Stimulated activated naive B cell treated with anti-CD40 and anti-IgM and Interleukin-4, amounts not matched to agents 10 μg/mL and 1 μg/mL and 100 μg/mL, for 72 hours (primary cell): ENCODE data around the gene MTNR1B.
A peak's percentile ranks its signal among the peaks of the same experiment; 100 is the strongest.

ENCODE experiments used
- ATAC-seq, 2 donors: fragments of 150-1000 bp; cut with Tn5 transposase; replicated peaks; 2 replicates each; pipeline ENCODE4 v1.10.0; 2021; ENCODE audit warnings: moderate library complexity in 1 of 2
- DNase-seq: peaks from one replicate; pipeline ENCODE4 v3.0.0; 2021
- H3K27ac Mint-ChIP-seq: one replicate; pipeline ENCODE4 v1.8.0; 2022; ENCODE audit warnings: mild to moderate bottlenecking, mixed read lengths
- H3K27me3 Mint-ChIP-seq, 2 donors: one replicate each; pipeline ENCODE4 v1.8.0; 2022; ENCODE audit warnings: mixed read lengths in 2 of 2
- H3K36me3 Mint-ChIP-seq, 2 donors: one replicate each; pipeline ENCODE4 v1.8.0; 2022; ENCODE audit warnings: mixed read lengths in 2 of 2, mild to moderate bottlenecking in 1 of 2
- H3K4me1 Mint-ChIP-seq, 2 donors: one replicate each; pipeline ENCODE4 v1.8.0; 2022; ENCODE audit warnings: mixed read lengths in 2 of 2, mild to moderate bottlenecking in 1 of 2
- H3K4me3 Mint-ChIP-seq, 2 donors: one replicate each; pipeline ENCODE4 v1.8.0; 2022; ENCODE audit warnings: mild to moderate bottlenecking in 2 of 2, mixed read lengths in 2 of 2, moderate library complexity in 1 of 2
- H3K9me3 Mint-ChIP-seq, 2 donors: one replicate each; pipeline ENCODE4 v1.8.0; 2022; ENCODE audit warnings: mixed read lengths in 2 of 2, mild to moderate bottlenecking in 1 of 2

Gene MTNR1B

DNA sequence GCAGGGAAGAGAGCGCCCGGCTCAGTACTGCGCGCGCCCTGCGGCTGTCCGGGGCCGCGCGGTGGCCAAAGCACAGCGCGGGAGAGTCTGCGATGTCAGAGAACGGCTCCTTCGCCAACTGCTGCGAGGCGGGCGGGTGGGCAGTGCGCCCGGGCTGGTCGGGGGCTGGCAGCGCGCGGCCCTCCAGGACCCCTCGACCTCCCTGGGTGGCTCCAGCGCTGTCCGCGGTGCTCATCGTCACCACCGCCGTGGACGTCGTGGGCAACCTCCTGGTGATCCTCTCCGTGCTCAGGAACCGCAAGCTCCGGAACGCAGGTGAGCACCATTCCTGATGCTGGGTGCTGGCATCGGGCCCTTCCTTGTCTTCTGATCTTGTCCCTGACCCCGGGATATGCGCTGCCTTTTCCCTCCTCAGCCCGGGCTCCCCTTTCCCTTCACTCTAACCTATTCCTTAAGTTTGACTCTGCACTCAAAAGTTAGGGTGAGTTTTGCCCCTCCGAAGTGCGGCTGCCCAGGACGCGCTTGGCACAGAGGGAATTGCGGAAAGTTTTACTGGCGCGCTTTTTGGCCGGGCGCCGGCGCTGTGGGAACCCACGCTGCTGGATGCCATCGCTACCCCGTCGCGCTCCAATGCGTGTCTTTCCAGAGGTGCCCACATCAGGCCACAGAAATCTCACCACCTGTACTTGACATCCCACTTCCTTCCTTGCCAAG lies at the start of gene MTNR1B:
Gene MTNR1B, plus strand, starts transcription at position 18 of the 714 bp plus-strand sequence. Its CDS starts 75 bp downstream, at position 93.
- no peak within 1 kb of the TSS for H3K27ac Mint-ChIP-seq
- H3K27me3 Mint-ChIP-seq, result peaks cover 15 to 23% of the 10 kb centered on the region in 2 donors
- DNase-seq, result no peak
- no peak for ATAC-seq
- H3K4me3 Mint-ChIP-seq, result no peak within 1 kb of the TSS
- H3K9me3 Mint-ChIP-seq, result no peaks in the 10 kb centered on the region
- no peaks in the 10 kb centered on the region for H3K36me3 Mint-ChIP-seq
- no peaks in the 10 kb centered on the region for H3K4me1 Mint-ChIP-seq

DNA sequence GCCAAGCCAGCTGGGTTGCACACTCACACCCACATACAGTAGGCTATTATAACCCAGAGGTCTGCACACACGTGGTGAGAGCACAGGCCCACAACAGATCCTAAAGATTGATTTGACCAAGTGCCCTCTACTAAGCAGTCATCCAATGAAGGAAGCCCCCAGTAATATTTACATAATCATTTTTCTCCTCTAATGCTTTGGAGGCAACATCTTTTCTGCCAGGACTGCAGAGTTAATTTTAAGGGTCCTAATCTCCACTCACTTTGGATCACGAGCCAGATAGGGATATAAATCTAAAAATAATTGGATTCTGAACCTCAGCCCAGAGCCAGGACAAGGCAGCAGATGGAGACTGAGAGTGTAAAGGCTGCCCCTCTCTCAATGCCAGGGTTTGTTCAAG lies 49.1 kb upstream of the MTNR1B start:
- no peak overlapping the region for H3K4me3 Mint-ChIP-seq
- peaks cover 10 to 14% of the 10 kb centered on the region in 2 donors for H3K9me3 Mint-ChIP-seq
- no peak overlapping the region for H3K27ac Mint-ChIP-seq
- DNase-seq, result no peak
- no peak for ATAC-seq
- H3K4me1 Mint-ChIP-seq, result no peaks in the 10 kb centered on the region
- no peaks in the 10 kb centered on the region for H3K27me3 Mint-ChIP-seq
- H3K36me3 Mint-ChIP-seq, result no peaks in the 10 kb centered on the region

DNA sequence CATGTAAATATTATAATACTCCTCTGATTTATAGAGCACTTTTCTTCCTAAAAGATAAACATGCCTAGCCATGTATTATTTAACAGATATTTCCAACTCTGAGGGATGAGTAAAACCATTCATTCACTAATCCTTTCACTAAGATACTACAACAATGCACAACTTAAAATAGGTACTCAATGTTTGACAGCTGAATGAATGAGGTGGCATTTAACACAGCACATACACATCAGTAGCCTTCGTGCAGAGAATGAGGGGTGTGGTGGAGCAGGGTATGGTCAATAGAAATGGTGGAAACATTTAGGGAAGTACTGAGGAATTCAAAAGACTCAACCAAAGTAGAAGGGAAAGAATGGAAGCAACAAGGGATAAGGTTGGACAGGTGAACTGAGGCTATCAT lies 46.7 kb upstream of the MTNR1B start:
- no peak for ATAC-seq
- H3K9me3 Mint-ChIP-seq, result peaks cover 10 to 18% of the 10 kb centered on the region in 2 donors
- H3K27me3 Mint-ChIP-seq, result no peaks in the 10 kb centered on the region
- no peaks in the 10 kb centered on the region for H3K4me1 Mint-ChIP-seq
- peaks cover 0 to 2% of the 10 kb centered on the region in 2 donors for H3K36me3 Mint-ChIP-seq
- H3K27ac Mint-ChIP-seq, result no peak overlapping the region
- no peak for DNase-seq
- no peak overlapping the region for H3K4me3 Mint-ChIP-seq

DNA sequence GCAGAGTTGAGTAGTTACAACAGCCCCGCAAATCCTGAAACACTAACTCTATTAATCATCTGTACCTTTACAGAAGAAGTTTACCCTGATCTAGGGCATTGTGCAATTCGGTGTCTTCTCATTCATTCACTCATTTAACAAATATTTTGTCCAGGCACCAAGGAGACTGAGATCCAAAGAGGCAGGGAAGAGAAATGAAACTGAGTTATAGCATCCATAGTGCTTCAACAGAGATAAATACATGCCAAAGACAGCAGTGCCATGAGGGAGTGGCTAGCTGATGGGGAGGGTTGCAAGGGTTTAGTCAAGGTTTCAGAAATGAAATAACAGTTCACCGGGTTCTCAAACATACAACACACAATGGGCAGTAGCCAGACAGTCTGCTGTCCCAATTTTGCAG lies 40.2 kb upstream of the MTNR1B start:
- Mint-ChIP-seq H3K4me3 (no peak overlapping the region), H3K27me3 (no peaks in the 10 kb centered on the region), H3K4me1 (no peaks in the 10 kb centered on the region), H3K36me3 (peaks cover 0 to 2% of the 10 kb centered on the region in 2 donors), H3K9me3 (peaks cover 10 to 14% of the 10 kb centered on the region in 2 donors), H3K27ac (no peak overlapping the region)
- ATAC-seq (no peak), DNase-seq (no peak)

DNA sequence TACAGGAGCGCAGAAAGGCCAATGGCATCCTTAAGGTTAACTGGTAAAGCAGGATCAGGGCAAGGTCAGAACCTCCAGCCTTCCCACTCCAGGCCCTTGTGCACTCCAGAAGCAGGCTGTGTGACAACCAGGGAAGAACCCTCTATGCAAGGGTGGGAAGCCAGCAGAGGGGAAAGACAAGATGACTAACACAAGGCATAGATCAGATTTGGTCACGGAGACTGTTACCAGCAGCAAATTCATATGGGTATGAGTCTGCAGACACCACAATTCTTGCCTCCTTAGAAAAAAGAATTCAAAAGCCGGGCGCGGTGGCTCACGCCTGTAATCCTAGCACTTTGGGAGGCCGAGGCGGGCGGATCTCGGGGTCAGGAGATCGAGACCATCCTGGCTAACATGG lies 39.8 kb upstream of the MTNR1B start:
- DNase-seq, result no peak
- Mint-ChIP-seq H3K27me3 (no peaks in the 10 kb centered on the region), H3K4me1 (no peaks in the 10 kb centered on the region), H3K36me3 (peaks cover 0 to 2% of the 10 kb centered on the region in 2 donors), H3K27ac (no peak overlapping the region), H3K9me3 (peaks cover 6 to 10% of the 10 kb centered on the region in 2 donors), H3K4me3 (no peak overlapping the region)
- no peak for ATAC-seq

DNA sequence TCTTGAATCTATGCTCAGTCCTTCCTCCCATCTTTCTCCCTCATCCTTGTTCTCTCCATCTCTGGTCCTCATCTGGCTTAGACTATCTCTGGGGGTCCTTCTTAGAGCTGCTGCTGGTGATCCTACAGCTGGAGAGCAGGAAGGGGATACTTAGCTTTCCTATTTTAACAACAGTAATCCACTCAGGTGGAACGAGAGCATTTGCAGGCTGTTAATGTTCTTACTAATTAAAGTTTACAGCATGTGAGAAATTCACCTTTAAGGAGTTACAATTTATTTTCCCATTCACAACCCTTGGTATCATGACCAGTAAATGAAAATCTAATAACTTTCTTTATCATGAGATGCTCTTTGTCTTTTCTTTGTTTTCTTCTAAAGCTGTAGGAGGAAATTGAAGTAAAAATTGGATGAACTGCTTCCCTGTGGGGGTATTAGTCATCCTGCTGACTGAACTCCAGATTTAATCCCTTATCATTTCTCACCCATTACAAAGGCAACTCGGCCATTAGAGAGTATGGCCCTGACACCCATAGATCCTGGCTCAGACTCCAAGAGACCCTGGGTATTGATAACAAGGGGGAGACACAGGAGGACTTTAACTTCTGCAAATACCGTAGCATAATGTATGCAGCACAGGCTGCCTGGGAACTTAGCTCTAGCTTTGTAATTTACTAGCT lies 37.6 kb upstream of the MTNR1B start:
- DNase-seq, result no peak
- no peak overlapping the region for H3K27ac Mint-ChIP-seq
- no peak overlapping the region for H3K4me3 Mint-ChIP-seq
- H3K9me3 Mint-ChIP-seq, result peaks cover 3 to 4% of the 10 kb centered on the region in 2 donors
- H3K4me1 Mint-ChIP-seq, result no peaks in the 10 kb centered on the region
- H3K36me3 Mint-ChIP-seq, result no peaks in the 10 kb centered on the region
- H3K27me3 Mint-ChIP-seq, result no peaks in the 10 kb centered on the region
- ATAC-seq, result no peak

DNA sequence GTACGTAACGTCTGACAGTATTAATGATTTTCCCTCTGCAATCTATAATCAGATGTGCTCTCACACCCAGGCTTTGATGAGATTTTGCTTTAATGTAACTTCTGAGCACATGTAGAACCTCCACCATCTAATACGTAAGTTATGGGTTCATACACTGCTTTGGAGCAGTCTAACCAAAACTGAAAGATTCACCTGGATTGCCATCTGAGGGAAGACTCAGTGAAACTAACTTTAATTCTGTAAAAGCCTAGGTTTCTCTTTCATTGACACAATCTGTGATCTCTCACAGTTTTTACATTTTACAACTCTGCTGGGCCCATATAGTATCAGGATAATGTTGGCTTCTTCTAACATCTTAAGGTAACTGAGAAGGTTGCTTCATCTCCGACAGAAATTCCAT lies 30.1 kb upstream of the MTNR1B start:
- H3K36me3 Mint-ChIP-seq, result no peaks in the 10 kb centered on the region
- no peak overlapping the region for H3K4me3 Mint-ChIP-seq
- peaks cover 0 to 3% of the 10 kb centered on the region in 2 donors for H3K9me3 Mint-ChIP-seq
- ATAC-seq, result no peak
- H3K4me1 Mint-ChIP-seq, result peaks cover 0 to 6% of the 10 kb centered on the region in 2 donors
- DNase-seq, result no peak
- peaks cover 8 to 15% of the 10 kb centered on the region in 2 donors for H3K27me3 Mint-ChIP-seq
- no peak overlapping the region for H3K27ac Mint-ChIP-seq

DNA sequence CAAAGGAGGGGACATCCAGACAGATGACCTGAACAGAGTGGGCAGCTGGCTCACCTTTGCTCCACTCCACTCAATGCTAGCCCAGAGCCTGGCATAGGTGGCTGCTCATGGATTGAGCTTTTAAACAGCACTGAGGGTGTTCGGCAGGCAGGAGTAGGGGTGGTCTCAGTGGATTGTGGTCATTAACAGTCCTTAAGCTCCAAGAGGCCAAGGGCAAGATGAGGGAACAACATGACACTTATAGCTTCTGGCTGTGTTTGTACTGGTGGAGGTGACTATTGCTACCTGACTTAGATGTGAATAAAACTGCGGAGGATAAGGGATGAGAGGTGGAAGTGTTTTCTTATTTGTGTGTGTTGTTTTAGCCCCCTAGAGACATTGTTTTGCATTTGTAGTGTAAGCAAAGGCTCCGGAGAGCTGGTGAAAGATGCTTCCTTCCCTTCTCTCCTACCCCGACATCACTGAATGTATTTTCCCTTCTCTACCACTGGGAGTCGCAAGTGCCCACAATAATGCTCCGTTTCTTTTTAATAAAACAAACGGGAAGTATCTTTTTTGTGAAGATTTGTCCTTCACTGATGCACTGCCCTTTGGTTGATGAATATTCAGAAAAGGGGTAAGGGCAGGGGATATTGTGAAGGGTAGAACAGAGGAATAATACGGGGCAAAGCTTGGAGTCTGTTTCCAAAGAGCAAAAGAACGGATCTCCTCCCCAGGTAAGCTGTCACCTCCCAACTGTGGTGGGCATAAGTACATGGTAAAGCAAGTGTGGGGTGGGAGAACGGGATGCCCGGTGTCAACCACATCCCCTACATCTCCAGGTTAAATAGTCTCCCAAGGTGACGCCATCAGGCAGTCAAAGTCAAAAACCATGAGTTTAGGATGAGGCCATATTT lies 27.5 kb upstream of the MTNR1B start:
- Mint-ChIP-seq H3K4me1 (peaks cover 0 to 6% of the 10 kb centered on the region in 2 donors), H3K36me3 (no peaks in the 10 kb centered on the region), H3K27ac (no peak overlapping the region), H3K9me3 (peaks cover 0 to 3% of the 10 kb centered on the region in 2 donors), H3K4me3 (no peak overlapping the region), H3K27me3 (peaks cover 8 to 15% of the 10 kb centered on the region in 2 donors)
- DNase-seq (no peak), ATAC-seq (peak in 1 of 2 donors; percentile 63)

DNA sequence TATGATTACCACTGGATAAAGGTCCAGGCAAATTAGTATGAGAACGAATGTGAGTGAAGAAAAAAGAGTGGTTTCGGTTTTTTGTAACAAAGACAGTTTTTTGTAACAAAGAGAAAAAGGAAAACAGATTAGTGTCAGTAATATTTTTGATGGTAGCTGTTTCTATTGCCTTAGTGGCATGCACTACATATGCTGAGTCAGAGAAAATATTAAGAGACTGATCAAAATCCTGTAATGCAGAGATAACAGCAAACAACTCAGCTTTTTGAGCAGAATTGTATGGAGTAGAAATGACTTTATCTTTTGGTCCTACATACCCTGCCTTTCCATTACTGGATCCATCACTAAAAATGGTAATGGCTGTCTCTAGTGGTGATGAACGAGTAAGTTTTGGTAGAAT lies 22.7 kb upstream of the MTNR1B start:
- ATAC-seq, result no peak

DNA sequence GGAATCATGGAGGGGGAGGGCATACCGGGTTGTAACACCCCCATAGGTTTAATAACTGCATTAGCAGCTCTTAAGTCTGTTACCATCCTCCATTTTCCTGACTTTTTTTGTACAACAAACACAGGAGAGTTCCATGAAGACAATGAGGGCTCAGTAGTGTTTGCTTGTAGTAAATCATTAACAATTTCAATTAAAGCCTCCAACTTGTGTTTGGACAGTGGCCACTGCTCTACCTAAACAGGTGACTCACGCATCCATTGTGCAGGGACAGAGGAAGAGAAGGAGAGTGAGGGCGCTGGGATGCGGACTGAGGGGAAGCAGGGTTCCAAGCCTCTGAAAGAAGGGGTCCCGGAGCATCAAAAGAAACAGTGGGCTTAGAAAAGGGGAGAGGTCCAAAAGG lies 21.3 kb upstream of the MTNR1B start:
- H3K4me1 Mint-ChIP-seq, result no peaks in the 10 kb centered on the region
- DNase-seq, result no peak
- H3K36me3 Mint-ChIP-seq, result no peaks in the 10 kb centered on the region
- H3K27ac Mint-ChIP-seq, result no peak overlapping the region
- peaks cover 16 to 17% of the 10 kb centered on the region in 2 donors for H3K9me3 Mint-ChIP-seq
- H3K4me3 Mint-ChIP-seq, result no peak overlapping the region
- no peak for ATAC-seq
- H3K27me3 Mint-ChIP-seq, result no peaks in the 10 kb centered on the region

More for the DNA sequence above, 22.7 kb upstream of the MTNR1B start:
- no peaks in the 10 kb centered on the region for H3K36me3 Mint-ChIP-seq
- H3K27me3 Mint-ChIP-seq, result peaks cover 4 to 7% of the 10 kb centered on the region in 2 donors
- H3K9me3 Mint-ChIP-seq, result peaks cover 16 to 17% of the 10 kb centered on the region in 2 donors
- H3K4me1 Mint-ChIP-seq, result peaks cover 0 to 4% of the 10 kb centered on the region in 2 donors
- no peak overlapping the region for H3K27ac Mint-ChIP-seq
- no peak for DNase-seq
- H3K4me3 Mint-ChIP-seq, result no peak overlapping the region

DNA sequence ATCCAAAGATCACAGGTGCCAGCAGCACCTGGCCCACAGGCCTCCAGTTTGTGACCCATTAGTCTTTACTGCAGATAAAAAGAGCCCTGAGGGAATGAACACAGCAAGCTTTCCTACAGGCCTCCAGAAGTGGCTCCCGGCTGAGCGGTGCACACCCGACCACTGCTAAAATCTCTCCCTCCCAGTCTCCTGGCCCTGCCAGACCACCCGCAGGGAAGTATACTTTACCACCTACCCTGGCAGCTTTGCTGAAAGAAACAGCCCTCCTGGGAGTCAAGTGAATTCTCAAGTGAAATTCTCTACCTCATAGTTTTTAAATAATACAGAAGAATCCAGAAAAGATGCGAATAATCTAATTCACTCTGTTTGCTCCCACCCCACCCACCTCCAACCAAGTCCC lies 15.4 kb upstream of the MTNR1B start:
- H3K36me3 Mint-ChIP-seq, result no peaks in the 10 kb centered on the region
- no peak for ATAC-seq
- H3K9me3 Mint-ChIP-seq, result peaks cover 7 to 8% of the 10 kb centered on the region in 2 donors
- peaks cover 0 to 10% of the 10 kb centered on the region in 2 donors for H3K27me3 Mint-ChIP-seq
- no peak overlapping the region for H3K27ac Mint-ChIP-seq
- no peaks in the 10 kb centered on the region for H3K4me1 Mint-ChIP-seq
- no peak for DNase-seq
- H3K4me3 Mint-ChIP-seq, result no peak overlapping the region

DNA sequence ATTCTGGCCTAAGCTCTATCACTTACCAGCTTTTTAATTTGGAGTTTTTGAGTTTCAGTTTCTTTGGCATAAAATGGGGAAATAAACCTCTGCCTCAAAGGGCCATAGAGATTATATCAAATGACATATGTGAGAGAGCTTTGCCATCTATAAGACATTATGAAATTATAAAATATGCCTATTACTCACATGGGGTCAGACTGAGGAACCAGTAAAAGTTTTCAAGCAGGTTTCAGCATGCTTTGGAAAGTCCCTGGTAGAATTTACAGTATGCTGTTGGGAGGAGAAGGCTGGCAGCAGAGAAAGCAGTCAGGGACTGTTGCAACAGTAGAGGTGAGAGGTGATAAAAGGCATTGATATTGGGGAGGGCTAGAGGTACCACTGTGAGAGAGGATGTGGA lies 13.6 kb upstream of the MTNR1B start:
- H3K4me3 Mint-ChIP-seq, result no peak overlapping the region
- H3K27ac Mint-ChIP-seq, result no peak overlapping the region
- DNase-seq (no peak), ATAC-seq (no peak)
- peaks cover 0 to 10% of the 10 kb centered on the region in 2 donors for H3K27me3 Mint-ChIP-seq
- H3K9me3 Mint-ChIP-seq, result no peaks in the 10 kb centered on the region
- H3K4me1 Mint-ChIP-seq, result no peaks in the 10 kb centered on the region
- H3K36me3 Mint-ChIP-seq, result no peaks in the 10 kb centered on the region

DNA sequence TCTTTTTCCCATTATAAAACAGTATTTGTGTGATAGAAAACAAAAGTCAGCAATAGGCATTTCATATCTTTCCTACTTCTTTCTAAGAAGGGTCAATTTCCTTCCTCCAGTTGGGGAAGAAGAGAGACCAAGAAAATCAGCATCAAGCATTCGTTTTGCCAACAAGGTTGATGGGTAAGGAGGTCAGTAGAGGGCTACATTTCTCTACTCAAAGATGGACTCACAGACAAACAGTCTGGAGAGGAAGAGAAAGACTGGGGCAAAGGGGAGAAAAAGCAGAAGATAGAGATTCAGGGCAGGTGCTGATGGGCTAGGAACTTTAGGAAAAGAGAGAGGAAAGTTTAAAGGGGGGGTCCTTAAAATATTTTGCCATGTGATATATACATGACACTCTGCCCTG lies 8.6 kb upstream of the MTNR1B start:
- Mint-ChIP-seq H3K4me1 (no peaks in the 10 kb centered on the region), H3K27ac (no peak overlapping the region), H3K9me3 (no peaks in the 10 kb centered on the region), H3K4me3 (no peak overlapping the region), H3K36me3 (no peaks in the 10 kb centered on the region), H3K27me3 (peaks cover 0 to 9% of the 10 kb centered on the region in 2 donors)
- DNase-seq (no peak), ATAC-seq (no peak)

DNA sequence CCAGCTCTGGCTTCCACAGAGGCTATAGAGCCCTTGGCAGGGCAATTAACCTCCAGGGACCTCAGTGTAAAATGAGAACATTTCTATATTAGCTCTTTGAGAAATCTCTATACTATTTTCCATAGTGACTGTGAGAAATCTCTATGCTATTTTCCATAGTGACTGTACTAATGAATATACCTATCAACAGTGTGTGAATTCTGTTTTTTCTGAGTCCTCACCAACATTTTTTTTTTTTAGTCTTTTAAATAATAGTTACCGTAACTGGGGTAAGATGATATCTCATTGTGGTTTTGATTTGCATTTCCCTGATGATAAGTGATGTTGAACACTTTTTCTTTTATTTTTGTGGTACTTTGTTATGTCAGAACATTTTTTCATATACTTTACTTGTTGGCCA lies 7.0 kb upstream of the MTNR1B start:
- ATAC-seq (no peak), DNase-seq (no peak)
- Mint-ChIP-seq H3K9me3 (no peaks in the 10 kb centered on the region), H3K4me3 (no peak overlapping the region), H3K27me3 (peaks cover 1 to 5% of the 10 kb centered on the region in 2 donors), H3K27ac (no peak overlapping the region), H3K36me3 (no peaks in the 10 kb centered on the region), H3K4me1 (no peaks in the 10 kb centered on the region)
